NCI-H2196 treated with DMSO at 0.1 percent for 48 hours (cell line): ENCODE measurements around the gene FUT7.

ENCODE experiments used
- DNase-seq: peaks from one replicate; lab custom pipeline; 2025; ENCODE audit not compliant: unreplicated experiment; lab: John Stamatoyannopoulos, UW

FUT7 gene

DNA sequence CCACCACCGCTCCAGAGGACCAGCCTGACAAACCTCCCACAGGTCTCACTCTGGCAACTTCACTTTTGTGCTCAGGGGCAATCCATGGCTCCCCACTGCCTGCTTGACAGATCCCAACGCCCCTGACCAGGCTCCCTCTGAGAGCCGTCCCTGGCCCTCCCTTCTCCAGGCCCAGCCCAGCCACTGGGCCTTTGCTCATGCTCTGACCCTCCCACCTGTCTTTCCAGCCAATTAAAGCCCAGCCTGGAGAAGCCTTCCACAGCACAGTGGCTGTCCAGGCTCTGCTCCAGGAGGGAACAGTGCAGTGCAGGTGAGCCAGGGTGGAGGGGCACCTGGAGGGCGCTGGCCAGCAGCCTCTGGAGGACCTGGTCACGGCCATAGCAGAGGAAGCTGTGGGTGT lies 18.7 kb upstream of the FUT7 start:
- DNase-seq = peak; percentile 27

DNA sequence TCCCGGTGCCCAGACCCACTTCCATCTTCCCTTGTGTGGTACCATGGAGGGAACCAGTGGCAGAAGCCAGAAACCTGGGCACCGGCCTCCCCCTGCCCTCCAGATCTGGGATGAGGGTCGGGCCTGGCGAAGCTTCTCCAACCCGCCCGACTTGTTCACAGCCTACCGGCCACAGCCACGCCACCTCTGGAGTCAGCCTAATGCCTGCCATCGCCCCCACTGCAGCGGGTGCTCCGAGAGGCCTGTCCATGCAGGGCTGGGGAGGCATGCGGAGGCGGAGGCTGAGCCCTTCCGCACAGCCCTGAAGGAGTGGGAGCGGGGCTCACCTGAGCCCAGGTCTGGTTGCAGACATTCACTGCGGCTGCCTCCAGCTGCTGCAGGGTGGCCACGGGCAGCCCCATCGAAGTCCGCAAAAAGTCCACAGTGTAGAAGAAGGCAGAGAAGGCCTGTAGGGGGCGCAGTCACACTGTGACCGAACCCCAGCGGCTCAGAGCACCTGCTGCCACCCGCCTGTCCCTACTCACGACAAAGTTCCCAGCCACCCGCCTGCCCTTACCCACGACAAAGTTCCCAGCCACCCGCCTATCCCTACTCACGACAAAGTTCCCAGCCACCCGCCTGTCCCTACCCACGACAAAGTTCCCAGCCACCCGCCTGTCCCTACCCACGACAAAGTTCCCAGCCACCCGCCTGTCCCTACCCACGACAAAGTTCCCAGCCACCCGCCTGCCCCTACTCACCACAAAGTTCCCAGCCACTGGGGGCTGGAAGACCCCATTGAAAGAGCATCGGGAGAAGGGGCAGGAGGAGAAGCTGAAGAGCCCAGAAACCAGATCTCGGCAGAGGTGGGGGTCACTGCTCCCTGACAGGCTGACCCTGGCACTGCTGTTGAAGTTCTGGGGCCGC lies 17.9 kb upstream of the FUT7 start:
- DNase-seq = peak; percentile 23

DNA sequence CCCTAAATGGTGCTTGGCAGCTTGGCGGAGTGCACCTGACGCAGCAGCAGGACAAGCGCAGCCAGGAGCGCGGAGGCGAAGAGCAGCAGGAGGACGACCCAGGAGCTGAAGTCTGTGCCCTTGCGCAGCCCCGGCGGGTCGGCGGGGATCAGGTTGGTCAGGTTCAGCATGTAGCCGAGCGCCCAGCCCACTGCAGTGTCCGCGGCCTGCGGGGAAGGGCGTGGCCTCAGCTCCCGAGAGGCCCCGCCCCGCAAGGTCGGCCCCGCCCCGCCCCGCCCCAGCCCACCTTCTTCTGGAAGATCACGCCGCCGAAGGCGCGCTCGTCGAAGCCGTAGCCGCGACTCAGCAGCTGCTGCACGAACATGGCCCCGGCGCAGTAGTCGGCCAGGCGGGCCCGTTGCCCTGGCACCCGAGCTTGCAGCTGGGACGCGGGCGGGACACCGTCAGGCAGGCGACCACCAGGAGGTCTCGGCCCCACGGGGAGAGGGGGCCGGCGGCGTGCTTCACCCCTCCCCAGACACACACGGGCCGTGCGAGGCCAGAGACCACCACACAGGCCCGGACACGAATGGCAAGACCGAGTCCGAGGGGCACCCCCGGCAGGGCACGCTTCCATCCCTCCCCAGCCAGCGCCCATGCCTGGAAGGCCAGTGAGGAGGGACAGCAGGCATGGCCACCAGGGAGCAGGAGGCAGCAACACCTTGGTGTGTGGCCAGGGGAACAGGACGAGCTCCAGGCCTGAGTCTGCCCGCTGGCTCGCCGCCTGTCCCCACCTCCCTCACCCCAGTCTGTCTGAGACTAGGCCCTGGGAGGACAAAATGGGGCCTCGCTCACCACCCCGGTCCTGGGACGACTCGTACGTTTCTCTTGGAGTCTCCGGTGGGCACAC lies 17.0 kb upstream of the FUT7 start:
- no peak for DNase-seq

DNA sequence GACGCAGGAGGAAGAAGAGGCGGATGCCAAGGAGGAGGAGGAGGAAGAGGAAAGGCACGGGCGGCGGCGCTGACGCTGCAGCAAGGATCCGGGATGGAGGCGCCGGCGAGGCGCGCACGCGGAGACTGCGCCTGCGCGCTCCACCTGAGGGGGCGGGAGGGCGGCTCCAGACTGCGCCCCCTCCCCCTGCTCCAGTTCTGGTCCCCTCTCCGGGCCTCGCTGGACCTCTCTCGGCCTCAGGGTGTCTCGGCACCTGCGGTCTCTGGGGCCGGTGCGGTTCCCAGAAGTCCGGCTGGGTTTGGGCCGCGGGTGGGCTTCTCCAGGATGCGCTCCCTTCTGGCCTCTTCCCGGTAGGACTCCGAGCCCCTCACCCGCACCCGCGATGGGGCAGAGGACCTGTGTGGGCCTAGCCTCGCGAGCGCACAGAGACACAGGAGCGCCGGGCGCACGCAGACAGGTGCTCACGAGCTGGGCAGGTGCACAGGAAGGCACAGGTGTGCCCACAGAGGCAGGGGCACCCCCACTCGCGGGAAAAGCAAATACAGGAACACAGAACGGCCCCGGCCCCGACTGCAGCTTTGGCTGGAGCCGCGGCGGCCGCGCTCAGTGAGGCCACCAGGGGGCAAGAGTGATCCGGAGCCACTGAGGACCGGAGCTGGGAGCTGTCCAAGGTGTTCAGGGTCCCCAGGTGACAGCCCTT lies 14.3 kb upstream of the FUT7 start, which contains the start of gene NPDC1:
Gene NPDC1, minus strand, starts transcription at position 90 of the 700 bp plus-strand sequence. CDS start 188 bp downstream, outside the sequence.
- peak; percentile 62 for DNase-seq

DNA sequence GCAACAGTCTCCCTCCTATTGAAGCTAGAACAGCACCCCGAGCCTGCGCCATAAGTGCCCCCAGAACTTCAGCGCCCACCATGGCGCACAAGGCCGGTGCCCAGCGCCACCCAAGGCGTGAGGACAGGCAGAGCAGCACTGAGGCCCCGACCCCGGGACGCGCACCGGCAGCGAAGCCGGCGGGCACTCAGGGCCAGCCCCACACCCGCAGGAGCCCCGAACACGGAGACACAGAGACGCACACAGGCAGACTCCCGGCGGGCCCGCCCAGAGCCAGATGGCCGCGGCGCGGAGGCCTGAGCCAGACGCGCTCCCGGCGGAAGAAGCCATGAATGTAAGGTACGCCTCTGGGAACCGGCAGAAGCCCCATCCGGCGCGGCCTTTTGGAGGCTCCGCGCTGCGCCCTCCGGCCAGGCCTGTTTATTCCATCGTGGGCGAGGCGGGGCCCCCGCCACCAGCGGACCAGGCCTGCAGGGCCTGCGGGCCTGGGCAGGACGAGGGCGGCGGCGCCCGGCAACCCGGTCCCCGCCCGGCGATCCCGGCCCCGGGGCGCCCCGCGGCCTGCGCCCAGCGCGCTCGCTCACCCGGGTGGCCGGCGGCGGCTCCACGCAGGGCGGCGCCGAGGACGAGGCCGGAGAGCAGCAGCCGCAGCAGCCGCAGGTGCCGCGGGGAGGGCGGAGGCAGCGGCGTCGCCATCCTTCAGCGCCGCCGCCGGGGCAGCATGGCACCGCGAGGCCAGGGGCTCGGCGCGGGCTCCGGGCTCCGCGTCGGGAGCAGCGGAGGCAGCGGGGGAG lies 13.6 kb upstream of the FUT7 start:
- no peak for DNase-seq

DNA sequence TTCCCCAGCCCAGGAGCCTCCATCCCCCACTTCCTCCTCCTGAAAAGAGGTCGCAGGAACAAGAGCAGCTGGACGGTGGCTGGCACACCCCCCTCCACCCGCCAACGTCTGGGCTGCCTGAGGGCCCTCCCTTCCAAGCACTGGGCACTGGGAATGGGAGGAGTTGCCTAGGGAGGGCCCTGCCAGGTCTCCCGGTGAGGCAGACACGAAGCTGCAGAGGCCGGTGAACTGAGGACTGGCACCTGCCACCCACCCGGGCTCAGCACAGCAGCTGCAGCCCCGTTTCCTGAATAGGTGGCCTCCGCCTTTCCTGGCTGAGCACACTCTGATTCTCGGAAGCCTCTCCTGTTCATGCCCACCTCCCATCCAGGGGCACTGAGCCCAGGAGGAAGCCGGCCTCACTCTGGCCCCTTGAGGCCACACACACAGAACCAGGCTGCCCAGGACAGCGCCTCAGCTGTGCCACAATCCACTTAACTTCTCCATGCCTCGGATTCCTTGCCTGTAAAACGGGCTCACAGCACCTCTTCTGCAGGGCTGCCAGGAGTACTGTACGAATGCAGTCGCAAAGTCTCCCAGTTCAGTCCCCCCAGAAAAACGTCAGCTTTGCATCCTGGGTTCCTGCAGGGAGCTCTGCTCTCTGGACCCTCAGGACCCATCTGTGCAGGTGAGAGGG lies 12.8 kb upstream of the FUT7 start:
- peak; percentile 78 for DNase-seq

DNA sequence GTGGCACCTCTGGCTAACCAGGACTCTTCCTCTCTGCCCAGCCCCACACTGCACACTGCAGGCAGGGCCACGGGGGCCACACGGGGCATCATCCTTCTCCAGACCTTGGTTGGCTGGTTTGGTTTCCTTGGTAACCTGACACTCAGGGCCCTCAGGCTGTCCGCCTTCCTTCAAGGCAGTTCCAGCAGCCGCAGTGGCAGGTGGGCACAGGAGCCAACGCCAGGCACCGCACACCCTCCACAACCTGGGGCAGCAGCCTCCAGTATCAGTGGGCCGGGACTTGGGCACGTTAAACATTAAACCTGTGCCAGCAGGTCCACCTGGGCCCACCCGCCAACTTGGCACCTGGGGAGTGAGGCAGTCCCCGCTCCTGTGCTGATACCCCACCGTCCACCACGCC lies 12.1 kb upstream of the FUT7 start:
- DNase-seq = no peak

DNA sequence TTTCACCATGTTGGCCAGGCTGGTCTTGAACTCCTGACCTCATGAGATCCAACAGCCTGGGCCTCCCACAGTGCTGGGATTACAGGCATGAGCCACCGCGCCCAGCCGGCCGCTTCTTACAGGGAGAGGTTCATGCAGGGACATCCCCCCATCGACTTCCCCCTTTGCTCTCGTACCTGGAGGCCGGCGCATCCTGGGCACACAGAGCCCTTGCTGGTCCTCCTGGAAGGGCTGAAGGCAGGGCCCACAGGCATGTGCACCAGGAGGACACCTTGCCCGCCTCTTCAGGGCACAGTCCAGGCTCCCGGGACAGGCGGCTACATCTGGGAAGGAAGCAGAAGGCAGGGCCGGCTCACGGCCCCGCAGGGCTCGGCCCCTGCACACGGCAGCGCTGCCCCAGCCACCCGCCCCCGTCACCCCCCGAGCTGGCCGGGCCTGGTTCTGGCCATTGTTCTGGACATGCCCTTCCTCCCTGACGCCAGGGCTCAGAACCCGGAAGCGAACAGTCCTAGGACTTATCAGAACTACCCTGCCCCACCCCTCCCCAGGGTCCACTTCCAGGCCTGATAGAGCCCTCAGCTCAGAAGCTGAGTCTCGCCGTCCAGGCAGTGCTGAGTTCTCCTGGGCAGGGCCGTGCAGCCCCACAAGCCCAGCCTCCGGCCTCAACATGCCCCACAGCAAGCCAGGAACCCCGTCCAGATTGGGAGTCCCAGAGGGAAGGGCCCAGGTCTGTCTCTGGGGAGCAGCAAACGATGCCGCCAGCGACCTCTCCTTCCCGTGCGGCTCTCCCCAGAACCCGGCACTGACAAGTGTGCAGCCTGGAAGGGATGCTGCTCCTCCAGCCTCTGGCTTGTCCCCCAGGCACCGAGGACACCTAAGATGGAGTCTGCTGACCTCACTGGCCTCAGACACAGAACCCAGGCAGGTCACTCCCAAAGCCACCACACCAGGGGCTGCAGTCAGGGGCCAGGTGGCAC lies 11.2 kb upstream of the FUT7 start:
- no peak for DNase-seq

DNA sequence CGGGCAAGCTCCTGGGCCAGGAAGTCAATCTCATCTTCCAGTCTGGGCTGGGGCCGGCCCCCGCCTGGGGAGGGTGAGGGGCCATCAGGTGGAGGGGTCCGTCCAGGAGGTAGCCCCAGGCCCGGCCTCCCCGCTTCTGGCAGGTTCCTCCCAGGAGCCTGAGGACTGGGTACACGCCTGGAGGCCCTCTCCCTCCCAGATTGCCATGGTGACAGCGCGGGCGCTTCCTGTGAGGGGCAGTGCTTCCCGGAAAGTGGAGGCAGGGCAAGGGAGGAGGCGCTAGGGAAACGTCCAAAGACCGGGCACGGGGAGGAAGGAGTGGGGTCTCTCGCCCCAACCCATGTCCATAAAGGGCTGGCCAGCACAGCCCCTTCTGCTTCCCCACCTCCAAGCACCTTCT lies 9.2 kb upstream of the FUT7 start:
- DNase-seq = no peak

DNA sequence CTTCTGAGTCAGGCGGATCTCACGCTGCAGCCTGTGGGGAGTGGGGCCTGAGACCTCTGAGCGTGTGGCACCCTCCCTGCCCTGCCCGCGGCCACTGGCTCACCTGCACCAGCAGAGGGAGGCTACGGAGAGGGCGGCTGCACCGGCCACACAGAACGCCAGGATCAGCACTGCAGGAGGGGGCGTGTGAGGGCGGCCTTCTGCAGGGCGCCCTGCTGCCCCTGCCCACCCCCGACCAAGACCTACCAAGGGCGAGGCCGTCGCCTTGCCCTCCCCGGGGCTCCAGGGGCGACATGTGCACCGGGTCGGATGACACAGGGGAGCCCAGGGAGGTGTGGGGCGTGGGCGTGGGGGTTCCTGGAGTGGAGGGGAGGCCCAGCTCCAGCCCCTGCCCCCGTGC lies 8.7 kb upstream of the FUT7 start:
- DNase-seq = no peak

DNA sequence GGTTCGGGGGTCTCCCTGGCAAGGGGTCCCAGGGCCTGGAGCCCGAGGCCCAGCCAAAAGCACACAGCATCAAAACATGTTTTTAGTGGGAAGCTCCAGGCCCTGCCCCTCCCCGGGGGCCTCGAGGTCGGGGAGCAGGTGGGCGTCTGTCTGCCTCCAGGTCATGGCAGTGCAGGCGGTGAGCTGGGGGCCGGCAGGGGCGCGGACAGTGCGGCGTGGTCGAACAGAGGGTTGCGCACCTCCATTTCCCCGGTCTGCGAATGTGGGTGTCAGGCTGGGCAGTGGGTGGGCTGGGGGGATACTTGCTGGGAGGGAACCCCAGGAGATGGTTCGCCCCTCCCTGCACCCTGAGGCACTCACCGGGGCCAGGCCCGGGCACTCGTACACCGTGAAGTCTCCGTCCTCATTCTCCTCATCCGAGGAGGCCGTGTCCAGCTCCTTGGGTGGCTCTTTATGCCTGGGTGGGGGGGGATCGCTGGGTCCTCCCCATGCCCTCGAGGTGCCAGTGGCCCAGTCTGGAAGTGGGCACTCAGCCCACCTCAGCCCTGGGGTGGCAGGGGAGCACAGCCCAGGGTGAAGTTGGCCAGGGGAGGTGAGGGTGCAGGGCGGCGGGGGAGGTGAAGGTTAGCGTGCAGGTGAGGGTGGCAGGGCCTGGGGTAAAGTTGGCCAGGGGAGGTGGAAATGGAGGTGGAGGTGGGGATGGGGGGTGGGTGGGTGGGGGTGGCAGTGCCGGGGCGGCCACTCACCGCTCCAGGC lies 7.9 kb upstream of the FUT7 start:
- no peak for DNase-seq

DNA sequence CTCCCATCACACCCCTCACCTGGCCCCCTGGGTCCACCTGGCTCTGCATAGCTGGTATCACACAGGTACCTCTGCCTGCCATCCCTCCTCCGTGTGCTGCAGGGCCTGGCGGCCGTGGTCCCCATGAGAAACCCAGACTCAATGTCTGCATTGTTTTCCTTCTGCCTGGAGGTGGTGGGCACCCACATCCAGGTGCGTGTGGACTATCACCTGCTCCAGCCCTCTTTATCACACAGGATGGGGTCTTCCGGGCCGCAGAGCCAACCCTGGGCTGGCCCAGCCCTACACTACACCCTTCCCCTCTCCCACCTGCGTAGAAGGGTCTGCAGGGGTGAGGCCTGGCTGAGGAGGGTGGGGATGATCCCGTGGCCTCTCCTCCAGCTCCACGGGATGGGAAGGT lies 7.0 kb upstream of the FUT7 start:
- DNase-seq = no peak

DNA sequence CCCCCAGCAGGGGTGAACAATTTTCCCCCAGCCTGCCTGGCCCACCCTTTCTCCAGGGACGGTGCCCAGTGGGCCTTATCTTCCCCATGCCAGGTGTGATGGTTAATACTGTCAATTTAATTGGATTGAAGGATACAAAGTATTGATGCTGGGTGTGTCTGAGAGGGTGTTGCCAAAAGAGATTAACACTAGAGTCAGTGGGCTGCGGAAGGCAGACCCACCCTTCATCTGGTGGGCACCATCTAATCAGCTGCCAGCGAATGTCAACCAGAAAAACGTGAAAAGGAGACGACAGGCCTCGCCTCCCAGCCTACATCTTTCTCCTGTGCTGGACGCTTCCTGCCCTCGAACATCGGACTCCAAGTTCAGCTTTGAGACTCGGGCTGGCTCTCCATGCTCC lies 5.6 kb upstream of the FUT7 start:
- DNase-seq = no peak

DNA sequence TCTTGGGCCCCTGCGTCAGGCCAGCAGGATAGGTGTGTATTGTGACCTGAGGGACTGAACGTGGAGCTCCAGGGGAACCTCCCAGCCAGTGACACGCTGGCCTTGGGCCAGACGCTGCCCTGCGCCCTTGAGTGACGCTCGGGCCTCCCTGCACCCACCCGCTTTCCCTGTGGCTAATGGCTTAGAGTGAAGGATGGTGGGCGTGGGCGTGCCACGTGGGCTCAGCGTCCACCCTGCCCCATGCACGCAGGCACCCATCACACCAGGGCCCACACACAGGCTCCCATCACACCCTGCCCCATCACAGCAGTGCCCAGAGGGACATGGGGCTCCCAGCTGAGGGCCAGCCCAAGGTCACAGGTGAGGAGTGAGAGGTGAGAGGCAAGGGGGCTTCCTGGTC lies 5.1 kb upstream of the FUT7 start:
- DNase-seq = no peak

DNA sequence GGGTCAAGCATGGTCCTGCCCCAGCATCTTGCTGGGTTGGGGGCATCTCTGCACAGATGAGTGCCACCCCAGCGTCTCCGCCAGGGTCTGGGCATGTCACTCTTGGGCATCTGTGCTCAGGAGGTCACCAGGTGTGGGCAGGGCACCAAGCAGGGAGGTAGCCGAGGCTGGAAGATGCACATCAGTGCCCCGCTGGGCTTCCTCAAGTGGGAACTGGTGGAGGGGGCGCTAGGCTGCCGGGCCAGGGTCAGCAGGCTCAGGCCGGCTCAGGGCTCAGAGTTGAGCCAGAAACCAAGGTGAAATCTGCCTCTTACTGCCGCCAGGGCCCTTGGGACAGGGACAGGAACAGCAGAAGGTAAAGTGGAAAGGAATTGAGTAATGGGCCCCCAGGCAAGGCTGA lies 4.0 kb upstream of the FUT7 start:
- no peak for DNase-seq

DNA sequence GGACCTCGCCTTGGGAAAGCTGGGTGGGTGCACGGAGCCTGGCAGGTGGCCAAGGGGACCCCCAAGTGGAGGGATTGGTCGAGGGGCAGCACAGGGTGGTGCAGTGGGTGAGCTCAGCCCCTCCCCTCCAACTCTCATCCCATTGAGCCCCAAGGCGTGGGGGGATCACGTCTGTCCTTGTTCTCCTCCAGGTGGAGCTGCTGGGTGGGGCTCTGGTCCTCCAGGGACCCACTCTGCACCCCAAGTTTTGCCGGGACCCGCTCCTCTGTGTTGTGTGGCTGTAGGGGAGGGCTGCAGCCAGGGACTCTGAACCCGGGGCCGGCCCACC lies 3.6 kb upstream of the FUT7 start:
- DNase-seq = no peak

DNA sequence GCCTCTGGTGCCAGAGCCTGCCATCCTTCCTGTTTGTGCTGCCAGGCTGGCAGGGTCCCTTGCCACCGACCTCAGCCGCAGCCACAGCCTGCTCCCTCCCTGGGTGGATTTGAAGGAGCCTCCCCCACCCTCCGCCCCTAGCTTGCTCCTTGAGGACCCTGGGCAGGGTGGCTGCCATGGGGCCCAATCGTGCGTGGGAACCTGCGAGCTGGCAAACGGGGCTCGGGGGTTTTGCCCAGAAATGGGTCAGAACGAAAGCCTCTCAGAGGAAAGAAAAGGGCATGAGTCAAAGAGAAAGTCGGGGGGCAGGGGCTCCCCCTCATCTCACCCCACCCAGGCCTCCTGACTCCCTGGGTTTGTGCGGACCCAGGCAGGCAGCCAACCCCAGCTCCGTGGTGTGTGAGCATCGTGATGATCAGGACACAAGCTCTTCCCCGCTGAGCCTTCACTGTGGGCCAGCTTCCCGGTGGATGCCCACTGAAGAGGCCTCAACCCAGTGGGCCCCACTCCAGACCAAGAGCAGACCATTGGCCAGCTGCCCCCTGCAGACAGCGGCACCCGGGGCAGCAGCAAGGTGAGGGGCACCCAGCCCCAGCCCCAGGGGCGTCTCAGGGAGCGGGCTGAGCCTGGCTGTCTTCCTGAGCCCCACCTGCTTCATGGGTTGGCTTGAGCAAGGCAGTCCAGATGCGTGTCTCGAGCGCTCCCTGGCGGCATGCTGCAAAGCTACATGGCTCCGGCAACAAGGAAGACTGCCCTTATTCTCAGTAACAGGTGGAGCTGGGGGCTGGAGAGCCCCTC lies 3.0 kb upstream of the FUT7 start:
- peak; percentile 66 for DNase-seq
